Adrenal gland (tissue), 5 donors: ENCODE measurements around the gene SNX32.

ENCODE experiments used
- POLR2A ChIP-seq, 2 donors: fragments of 450-650 bp; IDR thresholded peaks; one replicate each; pipeline ENCODE4 v1.6.1; 2017; ENCODE audit warnings: antibody characterized with exemption in 2 of 2, mild to moderate bottlenecking in 2 of 2, moderate library complexity in 1 of 2
- TF ChIP-seq, protein P1 (sequence below), 6 experiments: fragments of 450-650 bp in 4 of 6; fragments of 200-600 bp in 2 of 6; sonication (generic) in 1 of 6; IDR thresholded peaks; 1 replicate in 5 of 6; 2 replicates in 1 of 6; pipeline versions ENCODE4 v1.5.1 to v1.8.0; 2016 to 2021; ENCODE audit warnings: antibody characterized with exemption in 6 of 6, mild to moderate bottlenecking in 2 of 6, moderate library complexity in 1 of 6
- donor health status: DM: no; HTN: no; CAD: no.

DNA sequence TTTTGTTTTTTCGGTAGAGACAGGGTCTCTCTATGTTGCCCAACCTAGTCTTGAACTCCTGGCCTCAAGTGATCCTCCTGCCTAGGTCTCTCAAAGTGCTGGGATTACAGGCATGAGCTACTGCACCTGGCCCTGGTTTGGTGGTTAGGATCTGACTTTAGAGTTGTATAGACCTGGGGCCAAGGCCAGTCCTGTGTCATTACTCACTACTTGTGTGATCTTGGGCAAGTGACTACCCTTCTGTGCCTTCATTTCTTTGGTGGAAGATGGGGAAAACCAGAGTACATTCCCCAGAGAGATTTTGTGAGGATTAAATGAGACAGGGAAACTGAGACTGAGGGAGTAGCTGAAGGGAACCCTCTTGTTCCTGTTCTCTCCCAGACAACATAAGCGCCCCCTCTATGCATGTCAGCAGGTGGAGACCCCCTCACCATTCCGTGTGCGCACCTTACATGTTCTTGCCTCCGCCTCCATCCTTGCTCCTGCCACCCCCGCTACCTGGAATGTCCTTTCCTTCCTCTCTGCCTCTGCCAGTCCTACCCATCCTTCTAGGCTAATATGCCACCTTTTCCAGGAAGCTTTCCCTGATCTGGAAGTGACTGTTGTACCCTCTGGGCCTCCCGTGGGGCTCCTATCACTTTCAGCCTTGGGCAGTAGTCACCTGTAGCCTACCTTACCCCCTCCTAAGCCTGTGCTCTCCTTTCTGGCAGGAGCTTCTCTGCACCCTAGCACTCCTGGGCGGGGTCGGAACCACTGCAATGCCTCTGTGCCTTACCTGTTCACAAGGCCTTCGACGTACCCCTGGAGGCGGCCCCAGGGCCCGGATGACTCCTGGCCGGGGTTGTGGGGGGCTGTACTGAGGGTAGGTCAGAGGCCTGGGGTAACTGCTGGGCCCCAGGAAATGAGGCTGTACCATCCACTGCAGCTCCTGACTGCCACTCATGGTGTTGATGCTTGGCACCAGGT is 62.6 kb downstream of the SNX32 start:
- TF ChIP-seq, protein P1, sequence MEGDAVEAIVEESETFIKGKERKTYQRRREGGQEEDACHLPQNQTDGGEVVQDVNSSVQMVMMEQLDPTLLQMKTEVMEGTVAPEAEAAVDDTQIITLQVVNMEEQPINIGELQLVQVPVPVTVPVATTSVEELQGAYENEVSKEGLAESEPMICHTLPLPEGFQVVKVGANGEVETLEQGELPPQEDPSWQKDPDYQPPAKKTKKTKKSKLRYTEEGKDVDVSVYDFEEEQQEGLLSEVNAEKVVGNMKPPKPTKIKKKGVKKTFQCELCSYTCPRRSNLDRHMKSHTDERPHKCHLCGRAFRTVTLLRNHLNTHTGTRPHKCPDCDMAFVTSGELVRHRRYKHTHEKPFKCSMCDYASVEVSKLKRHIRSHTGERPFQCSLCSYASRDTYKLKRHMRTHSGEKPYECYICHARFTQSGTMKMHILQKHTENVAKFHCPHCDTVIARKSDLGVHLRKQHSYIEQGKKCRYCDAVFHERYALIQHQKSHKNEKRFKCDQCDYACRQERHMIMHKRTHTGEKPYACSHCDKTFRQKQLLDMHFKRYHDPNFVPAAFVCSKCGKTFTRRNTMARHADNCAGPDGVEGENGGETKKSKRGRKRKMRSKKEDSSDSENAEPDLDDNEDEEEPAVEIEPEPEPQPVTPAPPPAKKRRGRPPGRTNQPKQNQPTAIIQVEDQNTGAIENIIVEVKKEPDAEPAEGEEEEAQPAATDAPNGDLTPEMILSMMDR (IDR thresholded peaks at IDR 0.05): no peak
- TF ChIP-seq POLR2A (IDR thresholded peaks at IDR 0.05): no peak
